NB4 (cell line): ENCODE results near the gene MTFP1.

Experiments used
- CTCF ChIP-seq: IDR thresholded peaks from one replicate; pipeline ENCODE4 v1.5.1; 2012; ENCODE audit warnings: low read depth, low read length
- POLR2A ChIP-seq: IDR thresholded peaks from 2 replicates; pipeline ENCODE4 v1.6.1; 2011; ENCODE audit warnings: mild to moderate bottlenecking; ENCODE audit not compliant: insufficient read length; ENCODE audit errors: extremely low read depth

DNA sequence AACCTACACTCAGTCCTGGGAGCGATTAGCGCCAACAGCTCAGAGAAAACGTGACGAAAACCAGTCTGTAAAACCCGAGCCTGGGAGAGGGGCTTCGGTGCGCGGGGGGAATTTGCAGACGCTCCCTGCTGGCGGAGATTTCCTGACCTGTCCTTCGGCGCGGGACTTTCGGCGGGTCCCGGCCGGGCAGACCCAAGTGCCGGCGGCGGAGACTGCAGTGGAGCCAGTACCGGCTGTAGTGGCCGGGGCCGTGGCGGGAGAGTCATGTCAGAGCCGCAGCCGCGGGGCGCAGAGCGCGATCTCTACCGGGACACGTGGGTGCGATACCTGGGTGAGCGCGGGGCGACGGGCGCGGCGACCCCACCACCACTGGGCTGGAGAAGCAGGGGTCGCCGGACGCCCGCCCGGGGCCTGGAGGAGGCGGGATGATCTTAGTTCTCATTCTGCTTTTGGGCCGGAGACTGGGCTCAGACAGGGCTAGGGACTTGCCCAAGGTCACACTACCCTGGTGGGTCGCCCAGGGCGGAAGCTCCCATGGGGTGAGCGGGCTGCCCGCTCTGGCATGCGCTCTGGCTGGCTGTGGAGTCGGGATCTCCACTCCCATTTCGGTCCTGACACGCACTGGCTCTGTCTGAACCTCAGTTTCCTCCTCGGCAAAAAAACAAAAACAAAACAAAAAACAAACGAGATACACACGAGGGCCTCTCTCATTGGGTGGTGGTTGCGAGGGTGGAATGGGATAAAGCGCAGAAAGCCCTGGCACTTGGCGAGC is at the start of gene MTFP1:
- TF ChIP-seq POLR2A = peak; percentile 35
- TF ChIP-seq CTCF = no peak
